Heart left ventricle (tissue), 13 donors: ENCODE data around the gene CCNJL.

ENCODE experiments used
- POLR2A ChIP-seq, 2 donors: fragments of 450-650 bp; IDR thresholded peaks; one replicate each; pipeline ENCODE4 v1.6.1; 2017; ENCODE audit warnings: antibody characterized with exemption in 2 of 2, mild to moderate bottlenecking in 2 of 2, moderate library complexity in 2 of 2
- TF ChIP-seq, protein P1 (sequence below), 12 donors: fragments of 200-600 bp; sonication (generic) in 4 of 12; IDR thresholded peaks; one replicate each; pipeline versions ENCODE4 v1.5.0 to v1.8.0; 2018 to 2022; ENCODE audit warnings: antibody characterized with exemption in 12 of 12, mild to moderate bottlenecking in 5 of 12
- donor health status: ischemic (EF 13 %, LVEDD 7.1; RV severe dilation, severe dysfunction).
- donor health status: DM: no; HTN: yes; CAD: no.
- donor health status: DM: no; HTN: no; CAD: no.
- donor health status: ischemic (EF 25% LVEDD 6.9; RV normal size, moderate dysfunction).
- donor health status: ischemic (EF 25% LVEDD 5.7; RV mildly dilated, moderate dysfunction).
- donor health status: ischemic (EF 35%, LVEDD 5.7; RV mildly dilated, moderate dysfunction).
- donor health status: nonischemic (EF 11% LVEDD 7.7; RV severe dilation, severe dysfunction).
- donor health status: DM: yes; HTN: yes; CAD: no.
- donor health status: PGD.
- donor health status: ischemic (EF 29% LVEDD 5.4; RV normal size, mild dysfunction).
- donor health status: nonischemic (EF 23%, LVEDD 6.1; RV moderate dilation, normal function).

DNA sequence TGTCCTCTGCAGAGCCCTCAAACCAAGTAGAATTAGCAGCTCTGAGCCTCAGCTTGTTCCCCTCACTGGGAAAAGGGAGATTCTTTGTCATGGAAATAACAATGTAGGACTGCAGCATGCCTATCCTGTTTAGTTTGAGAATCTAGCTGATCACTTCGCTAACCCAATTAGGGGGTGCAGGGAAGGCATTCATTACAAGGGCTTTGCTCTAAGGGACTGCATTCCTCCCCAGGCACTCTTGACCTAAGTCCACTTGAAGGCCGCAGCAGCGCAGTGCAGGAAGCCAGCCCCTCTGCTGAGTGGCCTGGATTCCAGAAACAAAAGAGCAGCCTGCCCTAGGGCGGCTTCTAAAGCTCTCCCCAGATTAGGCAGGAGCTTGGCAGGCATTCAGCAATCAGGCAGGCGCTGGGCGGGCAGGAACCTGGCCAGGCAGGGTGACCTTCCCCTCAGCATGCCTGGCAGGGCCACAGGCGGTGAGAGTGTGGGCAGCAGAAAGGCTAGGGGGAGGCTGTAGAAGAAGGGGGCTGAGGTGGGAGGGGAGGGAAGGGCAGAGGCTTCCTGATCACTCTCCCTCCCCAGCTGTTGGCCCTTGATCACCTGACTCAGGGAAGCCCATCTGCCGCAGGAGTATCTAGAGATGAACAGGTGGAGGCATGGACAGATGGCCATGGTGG, 24.8 kb downstream of the CCNJL start:
- TF ChIP-seq, protein P1, sequence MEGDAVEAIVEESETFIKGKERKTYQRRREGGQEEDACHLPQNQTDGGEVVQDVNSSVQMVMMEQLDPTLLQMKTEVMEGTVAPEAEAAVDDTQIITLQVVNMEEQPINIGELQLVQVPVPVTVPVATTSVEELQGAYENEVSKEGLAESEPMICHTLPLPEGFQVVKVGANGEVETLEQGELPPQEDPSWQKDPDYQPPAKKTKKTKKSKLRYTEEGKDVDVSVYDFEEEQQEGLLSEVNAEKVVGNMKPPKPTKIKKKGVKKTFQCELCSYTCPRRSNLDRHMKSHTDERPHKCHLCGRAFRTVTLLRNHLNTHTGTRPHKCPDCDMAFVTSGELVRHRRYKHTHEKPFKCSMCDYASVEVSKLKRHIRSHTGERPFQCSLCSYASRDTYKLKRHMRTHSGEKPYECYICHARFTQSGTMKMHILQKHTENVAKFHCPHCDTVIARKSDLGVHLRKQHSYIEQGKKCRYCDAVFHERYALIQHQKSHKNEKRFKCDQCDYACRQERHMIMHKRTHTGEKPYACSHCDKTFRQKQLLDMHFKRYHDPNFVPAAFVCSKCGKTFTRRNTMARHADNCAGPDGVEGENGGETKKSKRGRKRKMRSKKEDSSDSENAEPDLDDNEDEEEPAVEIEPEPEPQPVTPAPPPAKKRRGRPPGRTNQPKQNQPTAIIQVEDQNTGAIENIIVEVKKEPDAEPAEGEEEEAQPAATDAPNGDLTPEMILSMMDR (IDR thresholded peaks at IDR 0.05), result no peak
- no peak for TF ChIP-seq POLR2A (IDR thresholded peaks at IDR 0.05)
